ENCODE measurements around the gene OR1S2. TPM values are rescaled to one million over a fixed set of nuclear protein-coding genes. Genes with fewer than 3 reads are reported as not detected.
"Not testable (repeated sequence)": the region's sequence is repeated elsewhere in the genome, so short reads cannot be mapped to it uniquely, and the experiment has no call there.

The OR1S2 gene
- not detected in 2 replicates for polyA plus RNA-seq (2011; rRNA removed)
- polyA minus RNA-seq (2011; rRNA and poly(A)+ RNA removed), result not detected in 2 replicates

- ChIA-PET CTCF (no interaction called here), POLR2A (no interaction called here)
- no peak within 1 kb of the TSS for H3K27ac ChIP-seq (ENCODE audit: low read depth, low read length)
- H3K9me3 ChIP-seq (ENCODE audit: control insufficient read depth, insufficient read depth, low read length), result no peaks in the 10 kb centered on the region
- DNase-seq (ENCODE audit: low read depth, low spot score), result no peak
- H3K4me3 ChIP-seq (ENCODE audit: low read depth, low read length), result no peak within 1 kb of the TSS
- H3K27me3 ChIP-seq (ENCODE audit: control insufficient read depth, insufficient read depth, low read length), result no peaks in the 10 kb centered on the region
- no peak for TF ChIP-seq CTCF (IDR thresholded peaks at IDR 0.05; ENCODE audit: low read depth, low read length)
Measured at GRCh38 chr11:58204042-58204441, at the start of gene OR1S2. OR1S2 (minus strand) TSS chr11:58204142; CDS start chr11:58204142, 0 bp downstream.

- CTCF ChIA-PET, result no interaction called here
- TF ChIP-seq CTCF (IDR thresholded peaks at IDR 0.05; ENCODE audit: low read depth, low read length), result no peak
Measured at GRCh38 chr11:58243954-58244353, 40.0 kb upstream of the OR1S2 start.

GRCh38 chr11:58227956-58228615 is 24.1 kb upstream of the OR1S2 start:
- Histone ChIP-seq H3K27me3 (ENCODE audit: control insufficient read depth, insufficient read depth, low read length) (no peaks in the 10 kb centered on the region), H3K27ac (ENCODE audit: low read depth, low read length) (no peak overlapping the region), H3K4me3 (ENCODE audit: low read depth, low read length) (no peak overlapping the region), H3K9me3 (ENCODE audit: control insufficient read depth, insufficient read depth, low read length) (peaks cover 8% of the 10 kb centered on the region)
- ChIA-PET POLR2A (no interaction called here), CTCF (no interaction called here)
- no peak for DNase-seq (ENCODE audit: low read depth, low spot score)
- TF ChIP-seq CTCF (IDR thresholded peaks at IDR 0.05; ENCODE audit: low read depth, low read length), result no peak

More at GRCh38 chr11:58243954-58244353, 40.0 kb upstream of the OR1S2 start:
- no peak overlapping the region for H3K4me3 ChIP-seq (ENCODE audit: low read depth, low read length)
- H3K27ac ChIP-seq (ENCODE audit: low read depth, low read length), result no peak overlapping the region
- POLR2A ChIA-PET, result no interaction called here
- DNase-seq (ENCODE audit: low read depth, low spot score), result no peak
- H3K9me3 ChIP-seq (ENCODE audit: control insufficient read depth, insufficient read depth, low read length), result no peaks in the 10 kb centered on the region
- H3K27me3 ChIP-seq (ENCODE audit: control insufficient read depth, insufficient read depth, low read length), result no peaks in the 10 kb centered on the region

- no peak overlapping the region for H3K27ac ChIP-seq (ENCODE audit: low read depth, low read length)
- no peak overlapping the region for H3K4me3 ChIP-seq (ENCODE audit: low read depth, low read length)
- CTCF ChIA-PET, result no interaction called here
- POLR2A ChIA-PET, result no interaction called here
- H3K9me3 ChIP-seq (ENCODE audit: control insufficient read depth, insufficient read depth, low read length), result no peaks in the 10 kb centered on the region
- no peaks in the 10 kb centered on the region for H3K27me3 ChIP-seq (ENCODE audit: control insufficient read depth, insufficient read depth, low read length)
- no peak for DNase-seq (ENCODE audit: low read depth, low spot score)
- TF ChIP-seq CTCF (IDR thresholded peaks at IDR 0.05; ENCODE audit: low read depth, low read length), result no peak
Measured at GRCh38 chr11:58222721-58223120, 18.8 kb upstream of the OR1S2 start.

GRCh38 chr11:58216476-58216875 is 12.5 kb upstream of the OR1S2 start:
- DNase-seq (ENCODE audit: low read depth, low spot score), result no peak
- H3K27ac ChIP-seq (ENCODE audit: low read depth, low read length), result no peak overlapping the region
- no peaks in the 10 kb centered on the region for H3K9me3 ChIP-seq (ENCODE audit: control insufficient read depth, insufficient read depth, low read length)
- no peak overlapping the region for H3K4me3 ChIP-seq (ENCODE audit: low read depth, low read length)
- no peak for TF ChIP-seq CTCF (IDR thresholded peaks at IDR 0.05; ENCODE audit: low read depth, low read length)
- H3K27me3 ChIP-seq (ENCODE audit: control insufficient read depth, insufficient read depth, low read length), result no peaks in the 10 kb centered on the region
- POLR2A ChIA-PET, result no interaction called here
- CTCF ChIA-PET, result no interaction called here

GRCh38 chr11:58212420-58212819 is 8.5 kb upstream of the OR1S2 start, which contains the start of gene OR1S1:
OR1S1 (plus strand) TSS chr11:58212720.
- H3K27me3 ChIP-seq (ENCODE audit: control insufficient read depth, insufficient read depth, low read length); H3K4me3 ChIP-seq (ENCODE audit: low read depth, low read length); H3K9me3 ChIP-seq (ENCODE audit: control insufficient read depth, insufficient read depth, low read length); CTCF ChIA-PET; H3K27ac ChIP-seq (ENCODE audit: low read depth, low read length); POLR2A ChIA-PET; DNase-seq (ENCODE audit: low read depth, low spot score): not testable (repeated sequence)
